SK-N-MC (cell line): ENCODE measurements around the gene MRTFA.

Experiments used
- EZH2 ChIP-seq: fragments of 200-600 bp; sonication (generic); IDR thresholded peaks from one replicate; pipeline ENCODE4 v1.6.1; 2017; ENCODE audit warnings: antibody characterized with exemption
- POLR2AphosphoS5 ChIP-seq: IDR thresholded peaks from 2 replicates; pipeline ENCODE4 v1.6.1; 2012; ENCODE audit warnings: mild to moderate bottlenecking, low read depth, low read length, borderline replicate concordance

DNA sequence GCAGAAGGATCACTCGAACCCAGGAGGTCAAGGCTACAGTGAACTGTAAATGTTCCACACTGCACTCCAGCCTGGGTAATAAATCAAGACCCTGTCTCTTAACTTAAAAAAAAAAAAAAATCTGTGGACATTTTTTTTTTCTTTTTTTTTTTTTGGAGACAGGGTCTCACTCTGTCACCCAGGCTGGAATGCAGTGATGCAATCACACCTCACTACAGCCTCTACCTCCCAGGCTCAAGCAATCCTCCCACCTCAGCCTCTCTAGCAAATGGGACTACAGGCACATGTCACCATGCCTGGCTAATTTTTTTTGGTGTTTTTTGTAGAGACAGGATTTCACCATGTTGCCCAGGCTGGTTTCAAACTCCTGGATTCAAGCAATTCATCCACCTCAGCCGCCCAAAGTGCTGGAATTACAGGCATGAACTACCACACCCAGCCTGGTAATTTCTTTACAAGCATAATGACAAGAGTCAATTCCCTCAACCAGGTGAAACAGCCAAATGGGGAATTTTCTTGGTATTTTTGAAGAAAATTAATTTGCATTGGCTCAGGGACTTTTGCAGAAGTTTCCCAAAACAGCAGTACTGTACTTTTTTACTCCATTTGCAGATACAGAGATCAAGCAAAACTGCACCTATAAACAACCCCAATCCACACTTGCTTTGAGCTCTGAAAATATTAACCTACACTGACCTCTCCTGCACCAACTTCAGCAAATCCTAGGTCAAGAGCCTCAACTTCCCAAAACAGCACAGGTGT, 44.0 kb downstream of the MRTFA start:
- no peak for TF ChIP-seq EZH2
- no peak for TF ChIP-seq POLR2AphosphoS5
